ENCODE measurements around the gene SUMO4. TPM values are rescaled to one million over a fixed set of nuclear protein-coding genes. Genes with fewer than 3 reads are reported as not detected.

SUMO4 gene
- total and polyA plus RNA-seq, 10 of the 15 experiments (the other 5 are each of a cell fraction or from before 2014, with no cell fraction given), result 0.07 to 5.3 (median 1.0) TPM; not detected in 1

- Histone ChIP-seq H3K9me3 (replicated peaks; ENCODE audit: control insufficient read depth, insufficient read depth, low read length) (peaks cover 17% of the 10 kb centered on the region), H3K4me1 (ENCODE audit: control insufficient read depth, insufficient read depth, low read length) (no peaks in the 10 kb centered on the region; the same call in 1 of the 2 replicates), H3K36me3 (ENCODE audit: control insufficient read depth in 2 of 2, insufficient read depth in 2 of 2, low read length in 1 of 2) (peaks cover 13 to 18% of the 10 kb centered on the region in 2 experiments), H3K27me3 (replicated peaks in 1 of 2; ENCODE audit: control insufficient read depth in 2 of 2, insufficient read depth in 2 of 2, low read length in 1 of 2) (no peaks in the 10 kb centered on the region), H3K4me3 (no peak overlapping the region), H2AFZ (ENCODE audit: control insufficient read depth, low read depth, low read length) (no peak overlapping the region), H3K9ac (ENCODE audit: control insufficient read depth, insufficient read depth, low read length) (no peak overlapping the region), H3K79me2 (ENCODE audit: control insufficient read depth, insufficient read depth, low read length) (peaks cover 5% of the 10 kb centered on the region), H3K4me2 (ENCODE audit: control insufficient read depth, insufficient read depth) (no peak overlapping the region), H3K27ac (ENCODE audit: control insufficient read depth, insufficient read depth) (no peak overlapping the region), H4K20me1 (ENCODE audit: control insufficient read depth, insufficient read depth) (no peaks in the 10 kb centered on the region)
- ChIA-PET RAD21 (ENCODE audit: unreplicated experiment) (interaction anchor here (1.6 to 2.6 kb wide), 2 partner anchors 9 to 10 kb away, joined by 6 to 8 read pairs; no protein-coding TSS in a partner anchor), SMC1A (ENCODE audit: uncharacterized antibody, unreplicated experiment) (interaction anchor here (0.6 to 3.7 kb wide), 15 partner anchors 9 to 210 kb away, joined by 3 to 17 read pairs (median 4); no protein-coding TSS in a partner anchor), CTCF (interaction anchor here (0.9 to 1.8 kb wide), 4 partner anchors 8 to 194 kb away, joined by 3 to 6 read pairs (median 4); no protein-coding TSS in a partner anchor), POLR2A (interaction anchor here (0.6 to 0.8 kb wide), 2 partner anchors 9 to 33 kb away, joined by 3 to 5 read pairs; no protein-coding TSS in a partner anchor)
- in situ Hi-C loops (cut with MboI), result no loop called here
- DNase-seq (ENCODE audit: low read depth, low spot score) (no peak), ATAC-seq (no peak; the same call in 1 of the 3 replicates), FAIRE-seq (no peak)
- WGBS (ENCODE audit: insufficient coverage, insufficient replicate concordance, low lambda C conversion rate, missing lambda C conversion rate), result 97% methylated on average over 4 of the region's 4 CpGs
- no TSS peak for BruUV-seq (replicated peaks)
- intact Hi-C loops (cut with micrococcal nuclease; ENCODE audit: unreplicated experiment), result no loop called here
- TF ChIP-seq ZZZ3 (IDR thresholded peaks at IDR 0.05; ENCODE audit: control insufficient read depth, insufficient read length, low read depth), result no peak
- no peak for TF ChIP-seq HCFC1 (IDR thresholded peaks at IDR 0.05; ENCODE audit: low read length)
- no peak for TF ChIP-seq RELB (IDR thresholded peaks at IDR 0.05; ENCODE audit: low read depth)
- TF ChIP-seq, protein P1, sequence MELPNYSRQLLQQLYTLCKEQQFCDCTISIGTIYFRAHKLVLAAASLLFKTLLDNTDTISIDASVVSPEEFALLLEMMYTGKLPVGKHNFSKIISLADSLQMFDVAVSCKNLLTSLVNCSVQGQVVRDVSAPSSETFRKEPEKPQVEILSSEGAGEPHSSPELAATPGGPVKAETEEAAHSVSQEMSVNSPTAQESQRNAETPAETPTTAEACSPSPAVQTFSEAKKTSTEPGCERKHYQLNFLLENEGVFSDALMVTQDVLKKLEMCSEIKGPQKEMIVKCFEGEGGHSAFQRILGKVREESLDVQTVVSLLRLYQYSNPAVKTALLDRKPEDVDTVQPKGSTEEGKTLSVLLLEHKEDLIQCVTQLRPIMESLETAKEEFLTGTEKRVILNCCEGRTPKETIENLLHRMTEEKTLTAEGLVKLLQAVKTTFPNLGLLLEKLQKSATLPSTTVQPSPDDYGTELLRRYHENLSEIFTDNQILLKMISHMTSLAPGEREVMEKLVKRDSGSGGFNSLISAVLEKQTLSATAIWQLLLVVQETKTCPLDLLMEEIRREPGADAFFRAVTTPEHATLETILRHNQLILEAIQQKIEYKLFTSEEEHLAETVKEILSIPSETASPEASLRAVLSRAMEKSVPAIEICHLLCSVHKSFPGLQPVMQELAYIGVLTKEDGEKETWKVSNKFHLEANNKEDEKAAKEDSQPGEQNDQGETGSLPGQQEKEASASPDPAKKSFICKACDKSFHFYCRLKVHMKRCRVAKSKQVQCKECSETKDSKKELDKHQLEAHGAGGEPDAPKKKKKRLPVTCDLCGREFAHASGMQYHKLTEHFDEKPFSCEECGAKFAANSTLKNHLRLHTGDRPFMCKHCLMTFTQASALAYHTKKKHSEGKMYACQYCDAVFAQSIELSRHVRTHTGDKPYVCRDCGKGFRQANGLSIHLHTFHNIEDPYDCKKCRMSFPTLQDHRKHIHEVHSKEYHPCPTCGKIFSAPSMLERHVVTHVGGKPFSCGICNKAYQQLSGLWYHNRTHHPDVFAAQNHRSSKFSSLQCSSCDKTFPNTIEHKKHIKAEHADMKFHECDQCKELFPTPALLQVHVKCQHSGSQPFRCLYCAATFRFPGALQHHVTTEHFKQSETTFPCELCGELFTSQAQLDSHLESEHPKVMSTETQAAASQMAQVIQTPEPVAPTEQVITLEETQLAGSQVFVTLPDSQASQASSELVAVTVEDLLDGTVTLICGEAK (IDR thresholded peaks at IDR 0.05; ENCODE audit: borderline replicate concordance), result no peak
- TF ChIP-seq ZNF687 (IDR thresholded peaks at IDR 0.05), result no peak
- no peak for TF ChIP-seq EGR1 (IDR thresholded peaks at IDR 0.05; ENCODE audit: borderline replicate concordance in 1 of 2, low read depth in 2 of 2, low read length in 2 of 2)
- no peak for TF ChIP-seq NRF1 (conservative IDR thresholded peaks at IDR 0.05; ENCODE audit: low read depth, low read length)
- no peak for TF ChIP-seq BMI1 (IDR thresholded peaks at IDR 0.05; ENCODE audit: borderline replicate concordance)
- TF ChIP-seq FOS (IDR thresholded peaks at IDR 0.05; ENCODE audit: borderline replicate concordance, extremely low read depth, insufficient read length), result no peak
- TF ChIP-seq BACH1 (IDR thresholded peaks at IDR 0.05; ENCODE audit: borderline replicate concordance), result no peak
- TF ChIP-seq RAD51 (IDR thresholded peaks at IDR 0.05), result no peak
- TF ChIP-seq CHD4 (IDR thresholded peaks at IDR 0.05), result no peak
- no peak for TF ChIP-seq IKZF1 (conservative IDR thresholded peaks at IDR 0.05)
- TF ChIP-seq CBX3 (IDR thresholded peaks at IDR 0.05; ENCODE audit: borderline replicate concordance, low read depth), result no peak
- TF ChIP-seq RUNX3 (IDR thresholded peaks at IDR 0.05; ENCODE audit: low read length), result no peak
- TF ChIP-seq YY1 (IDR thresholded peaks at IDR 0.05; ENCODE audit: low read depth, low read length), result no peak
These were observed 16.7 kb upstream of the SUMO4 start for GRCh38 chr6:149383371-149383770.
